Muscle layer of colon (tissue), 2 donors: ENCODE results near the gene CRYGN.

Experiments used
- H3K27ac ChIP-seq: one replicate; pipeline ENCODE4 v1.7.0; 2013; ENCODE audit warnings: low read depth, mild to moderate bottlenecking, low read length, moderate library complexity
- H3K27me3 ChIP-seq, 2 donors: one replicate each; pipeline ENCODE4 v1.7.0; 2013; ENCODE audit warnings: low read length in 2 of 2, mild to moderate bottlenecking in 2 of 2; ENCODE audit not compliant: insufficient read depth in 2 of 2, control insufficient read depth in 1 of 2
- H3K36me3 ChIP-seq: one replicate; pipeline ENCODE4 v1.7.0; 2013; ENCODE audit warnings: mild to moderate bottlenecking, low read length; ENCODE audit not compliant: insufficient read depth
- H3K4me1 ChIP-seq: one replicate; pipeline ENCODE4 v1.7.0; 2013; ENCODE audit warnings: mild to moderate bottlenecking, low read length; ENCODE audit not compliant: insufficient read depth
- H3K4me3 ChIP-seq, 2 donors: one replicate each; pipeline ENCODE4 v1.7.0; 2013; ENCODE audit warnings: low read length in 2 of 2, low read depth in 1 of 2, mild to moderate bottlenecking in 1 of 2, moderate library complexity in 1 of 2
- H3K9ac ChIP-seq: one replicate; pipeline ENCODE4 v1.7.0; 2013; ENCODE audit warnings: low read length
- H3K9me3 ChIP-seq: one replicate; pipeline ENCODE4 v1.7.0; 2013; ENCODE audit warnings: mild to moderate bottlenecking, low read length
- donor health status: abdominal sarcoma.
- donor health status: Adenocarcinoma of cecum.

CRYGN gene

DNA sequence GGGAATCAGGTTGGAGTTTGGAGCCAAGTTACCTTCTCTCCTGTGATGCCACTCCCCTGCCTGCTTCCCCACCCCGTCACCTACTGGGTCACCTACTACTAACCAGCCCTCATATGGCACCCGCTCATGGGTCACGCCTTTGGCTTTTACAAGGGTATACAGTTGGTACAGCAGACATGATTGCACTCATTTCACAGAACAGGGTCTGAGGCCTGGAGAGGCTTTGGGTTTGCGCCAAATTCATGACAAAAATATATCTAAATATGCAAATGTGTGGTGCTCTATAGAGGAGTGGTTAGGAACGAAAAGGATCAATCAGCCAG lies 10.7 kb downstream of the CRYGN start:
- Histone ChIP-seq H3K9ac (no peak overlapping the region), H3K27me3 (no peaks in the 10 kb centered on the region), H3K4me3 (no peak overlapping the region), H3K9me3 (no peaks in the 10 kb centered on the region), H3K36me3 (no peaks in the 10 kb centered on the region), H3K27ac (no peak overlapping the region), H3K4me1 (peaks cover 7% of the 10 kb centered on the region)

DNA sequence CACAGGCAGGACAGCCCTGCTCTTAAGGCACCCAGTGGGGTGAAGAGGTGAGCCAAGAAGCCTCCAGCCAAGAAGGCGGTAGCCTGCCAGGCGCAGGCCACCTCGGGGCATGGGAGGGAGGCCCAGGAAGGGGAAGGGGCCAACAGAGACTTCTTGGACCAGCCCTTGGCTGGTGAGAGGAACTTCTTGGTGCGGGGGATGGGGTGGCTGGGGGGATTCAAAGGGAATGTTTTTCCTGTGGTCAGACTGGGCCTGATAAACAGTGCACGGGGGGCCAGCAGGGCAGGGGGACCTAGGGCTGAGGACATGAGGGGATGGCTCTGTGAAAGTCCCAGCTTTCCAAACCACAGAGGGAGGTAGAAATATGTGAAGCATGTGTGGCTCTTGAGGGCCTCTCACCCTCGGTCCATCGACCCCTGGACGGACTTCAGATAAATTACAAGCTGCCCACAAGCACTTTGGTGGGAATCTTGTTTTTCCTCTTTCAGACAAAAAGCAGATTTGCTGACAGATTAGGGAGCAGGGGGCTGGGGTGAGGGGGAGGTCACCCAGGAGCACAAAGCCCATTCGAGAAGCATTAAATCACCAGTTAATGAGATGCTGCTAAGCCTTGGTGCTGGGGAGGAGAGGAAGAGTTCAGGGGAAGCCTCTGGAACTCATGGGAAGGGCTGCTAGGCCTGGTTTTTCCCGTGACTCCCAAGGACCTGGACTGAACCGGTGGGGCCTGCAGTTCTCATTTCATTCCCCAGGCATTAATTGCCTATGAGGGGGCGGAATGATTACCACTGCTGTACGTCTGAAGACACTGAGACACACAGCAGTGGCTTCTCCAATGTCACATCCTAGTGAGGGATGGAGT lies 11.3 kb downstream of the CRYGN start:
- Histone ChIP-seq H3K36me3 (no peaks in the 10 kb centered on the region), H3K4me1 (peaks cover 7% of the 10 kb centered on the region), H3K4me3 (no peak overlapping the region), H3K27ac (no peak overlapping the region), H3K9me3 (no peaks in the 10 kb centered on the region), H3K27me3 (no peaks in the 10 kb centered on the region), H3K9ac (no peak overlapping the region)

DNA sequence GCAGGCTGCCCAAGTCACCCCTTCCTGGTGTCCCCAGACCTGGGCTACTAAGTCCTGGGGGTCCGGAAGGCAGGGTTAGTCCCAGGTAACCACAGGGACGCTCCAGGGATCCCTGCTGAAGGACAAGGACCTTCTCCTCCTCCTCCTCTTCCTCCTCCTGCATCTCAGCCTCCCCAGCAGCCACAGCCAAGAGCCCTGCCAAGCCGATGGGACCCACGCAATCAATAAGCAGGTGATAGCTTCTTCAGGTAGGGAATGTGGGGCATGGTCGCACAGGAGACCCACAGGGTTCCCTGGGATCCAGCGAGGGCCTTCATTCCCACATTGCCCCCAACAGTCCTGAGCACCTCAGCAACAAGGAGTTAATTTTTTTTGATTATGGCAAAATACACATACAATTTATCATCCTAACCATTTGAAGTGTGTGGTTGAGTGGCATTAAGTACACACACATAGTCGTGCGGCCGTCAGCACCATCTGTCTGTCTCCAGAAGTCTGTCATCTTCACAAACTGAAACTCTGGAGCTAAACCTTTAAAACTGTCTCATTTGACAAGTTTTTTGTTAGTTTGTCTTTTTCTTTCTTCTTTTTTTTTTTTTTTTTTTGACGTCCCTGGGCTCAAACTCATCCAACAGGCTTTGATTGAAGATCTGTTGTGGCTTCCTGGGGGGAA lies 12.1 kb downstream of the CRYGN start:
- no peaks in the 10 kb centered on the region for H3K27me3 ChIP-seq
- no peak overlapping the region for H3K9ac ChIP-seq
- H3K4me1 ChIP-seq = peaks cover 7% of the 10 kb centered on the region
- no peaks in the 10 kb centered on the region for H3K9me3 ChIP-seq
- H3K4me3 ChIP-seq = no peak overlapping the region
- H3K27ac ChIP-seq = no peak overlapping the region
- H3K36me3 ChIP-seq = no peaks in the 10 kb centered on the region

DNA sequence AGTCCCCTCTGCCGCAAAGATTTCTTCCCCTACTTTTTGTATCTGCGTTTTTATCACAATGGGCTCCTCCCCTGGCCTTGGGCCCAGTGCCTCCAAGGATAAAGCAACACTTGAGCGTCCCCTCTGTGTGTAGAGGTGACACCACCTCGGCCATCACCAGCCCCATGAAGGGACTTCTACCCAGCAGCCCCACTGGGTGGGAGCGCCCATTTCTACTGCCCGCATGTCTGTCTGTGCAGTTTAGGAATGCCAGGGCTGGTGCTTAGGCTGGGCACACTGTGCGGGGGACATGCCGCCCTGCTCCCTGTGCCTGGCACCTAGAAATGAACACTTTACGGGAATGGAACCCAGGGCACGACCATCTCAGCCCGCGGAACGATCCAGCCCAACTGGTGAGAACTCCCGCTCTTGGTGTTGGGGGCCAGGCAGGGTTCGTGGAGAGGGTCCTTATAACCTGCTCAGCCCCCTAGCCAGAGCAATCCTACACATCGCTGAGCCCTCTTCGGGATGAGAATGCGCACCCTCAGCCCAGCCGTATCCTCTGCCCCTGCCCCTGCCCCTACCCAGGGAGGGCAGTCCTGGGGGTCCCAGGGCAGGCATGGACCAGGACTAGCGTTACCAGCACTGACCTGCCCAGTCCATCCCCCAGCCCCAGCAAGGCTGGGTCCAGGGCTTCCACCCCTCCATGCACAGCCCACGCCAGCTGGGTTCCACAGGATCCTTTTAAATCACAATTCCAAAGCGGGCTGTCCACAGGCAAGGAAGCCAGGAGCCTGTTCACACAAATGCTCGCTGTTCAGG lies 12.8 kb downstream of the CRYGN start:
- Histone ChIP-seq H3K4me1 (peaks cover 7% of the 10 kb centered on the region), H3K27me3 (no peaks in the 10 kb centered on the region), H3K27ac (no peak overlapping the region), H3K9me3 (no peaks in the 10 kb centered on the region), H3K4me3 (no peak overlapping the region), H3K9ac (no peak overlapping the region), H3K36me3 (no peaks in the 10 kb centered on the region)

DNA sequence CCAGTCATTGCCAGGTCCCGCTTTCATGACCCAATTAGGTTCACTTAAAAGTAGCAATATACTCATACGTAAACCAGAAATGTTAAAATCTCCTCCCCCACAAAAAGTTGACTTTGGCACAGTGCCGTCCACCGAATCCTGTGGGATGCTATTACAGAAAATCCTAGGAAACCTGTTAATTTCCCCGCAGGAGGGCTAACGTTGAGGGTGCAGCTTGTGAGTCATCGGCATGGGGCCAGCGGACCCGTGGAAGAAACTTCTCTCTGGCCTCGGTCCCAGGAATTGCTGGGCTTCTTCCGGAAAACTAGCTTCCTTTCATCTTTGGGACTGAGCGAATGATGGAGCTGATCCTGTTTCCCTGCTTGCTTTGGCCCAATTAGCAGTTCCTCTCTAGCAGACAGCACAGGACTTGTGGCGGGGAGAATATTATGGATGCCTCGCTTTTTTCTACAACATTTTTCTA lies 13.5 kb downstream of the CRYGN start:
- H3K27me3 ChIP-seq = no peaks in the 10 kb centered on the region
- no peak overlapping the region for H3K9ac ChIP-seq
- no peaks in the 10 kb centered on the region for H3K36me3 ChIP-seq
- peaks cover 7% of the 10 kb centered on the region for H3K4me1 ChIP-seq
- H3K27ac ChIP-seq = no peak overlapping the region
- H3K9me3 ChIP-seq = no peaks in the 10 kb centered on the region
- H3K4me3 ChIP-seq = no peak overlapping the region

DNA sequence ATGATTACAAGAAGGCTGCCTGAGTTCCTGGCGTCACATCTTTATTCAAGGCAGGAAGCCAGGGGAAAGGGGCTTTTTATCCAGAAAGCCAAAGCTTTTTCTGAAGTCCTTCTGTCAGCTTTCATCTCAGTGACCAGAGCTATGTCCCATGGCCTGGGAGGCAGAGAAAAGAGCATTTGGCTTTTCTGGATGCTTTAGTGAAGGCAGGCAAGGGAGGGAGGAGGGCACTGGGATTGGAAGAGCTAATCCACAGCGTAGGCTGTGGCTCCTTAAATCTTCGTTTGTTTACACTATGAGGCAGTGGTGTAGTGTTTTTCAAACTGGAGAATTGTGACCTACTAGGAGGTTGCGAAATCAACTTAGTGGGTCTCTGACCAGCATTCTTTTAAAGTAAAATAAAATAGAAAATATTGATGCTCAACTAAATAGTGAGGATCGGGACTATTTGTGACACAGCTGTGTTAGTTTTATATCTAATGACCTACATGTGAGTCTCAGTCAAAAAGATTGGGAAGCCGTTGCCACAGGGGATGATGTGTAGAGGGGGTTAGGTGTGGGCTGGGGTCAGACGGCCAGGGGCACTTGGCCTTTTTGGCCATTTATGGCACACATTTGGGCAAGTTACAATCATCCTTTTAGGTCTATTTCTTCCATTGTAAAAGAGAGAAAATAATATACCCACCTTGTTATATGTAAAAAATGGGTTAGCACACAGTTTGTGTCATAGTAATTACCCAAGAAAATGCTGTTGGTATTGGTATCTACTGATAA lies 14.1 kb downstream of the CRYGN start:
- H3K4me3 ChIP-seq = no peak overlapping the region
- H3K27me3 ChIP-seq = no peaks in the 10 kb centered on the region
- peaks cover 7% of the 10 kb centered on the region for H3K4me1 ChIP-seq
- no peaks in the 10 kb centered on the region for H3K36me3 ChIP-seq
- no peak overlapping the region for H3K9ac ChIP-seq
- no peak overlapping the region for H3K27ac ChIP-seq
- no peaks in the 10 kb centered on the region for H3K9me3 ChIP-seq

DNA sequence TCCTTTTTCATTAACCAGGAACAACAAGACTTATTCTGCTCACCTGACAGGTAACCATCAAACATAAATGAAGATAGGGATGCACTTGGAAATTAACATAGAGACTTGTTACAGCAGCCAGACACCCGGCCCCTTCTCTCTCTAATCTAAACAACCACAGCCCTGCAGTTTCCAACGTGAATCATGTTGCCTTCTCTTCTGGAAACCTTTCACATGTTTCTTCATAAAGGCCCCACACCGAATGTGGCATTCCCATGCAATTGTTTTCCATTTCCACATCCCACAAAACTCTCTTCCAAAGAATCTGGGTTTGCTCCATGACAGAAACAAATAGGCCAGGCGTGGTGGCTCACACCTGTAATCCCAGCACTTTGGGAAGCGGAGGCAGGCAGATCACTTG lies 15.1 kb downstream of the CRYGN start:
- Histone ChIP-seq H3K4me1 (peaks cover 7% of the 10 kb centered on the region), H3K9me3 (no peaks in the 10 kb centered on the region), H3K27me3 (no peaks in the 10 kb centered on the region), H3K36me3 (no peaks in the 10 kb centered on the region), H3K4me3 (no peak overlapping the region), H3K9ac (no peak overlapping the region), H3K27ac (no peak overlapping the region)

DNA sequence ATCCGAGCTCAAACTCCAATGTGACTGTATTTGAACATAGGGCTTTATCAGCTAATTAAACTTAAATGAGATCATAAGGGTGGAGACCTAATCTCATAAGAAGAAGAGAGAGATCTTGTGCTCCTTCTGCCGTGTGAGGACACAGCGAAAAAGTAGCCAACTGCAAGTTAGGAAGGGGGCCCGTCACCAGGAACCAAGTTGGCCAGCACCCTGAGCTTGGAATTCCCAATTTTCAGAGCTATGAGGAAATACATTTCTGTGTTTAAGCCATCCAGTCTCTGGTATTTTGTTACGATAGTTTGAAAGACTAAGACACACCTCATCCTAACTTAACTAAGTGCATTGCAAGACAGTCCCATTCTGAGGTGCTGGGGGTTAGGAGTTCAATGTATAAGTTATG lies 16.0 kb downstream of the CRYGN start:
- Histone ChIP-seq H3K36me3 (no peaks in the 10 kb centered on the region), H3K9me3 (no peaks in the 10 kb centered on the region), H3K27me3 (no peaks in the 10 kb centered on the region), H3K27ac (no peak overlapping the region), H3K9ac (no peak overlapping the region), H3K4me1 (no peaks in the 10 kb centered on the region), H3K4me3 (no peak overlapping the region)

DNA sequence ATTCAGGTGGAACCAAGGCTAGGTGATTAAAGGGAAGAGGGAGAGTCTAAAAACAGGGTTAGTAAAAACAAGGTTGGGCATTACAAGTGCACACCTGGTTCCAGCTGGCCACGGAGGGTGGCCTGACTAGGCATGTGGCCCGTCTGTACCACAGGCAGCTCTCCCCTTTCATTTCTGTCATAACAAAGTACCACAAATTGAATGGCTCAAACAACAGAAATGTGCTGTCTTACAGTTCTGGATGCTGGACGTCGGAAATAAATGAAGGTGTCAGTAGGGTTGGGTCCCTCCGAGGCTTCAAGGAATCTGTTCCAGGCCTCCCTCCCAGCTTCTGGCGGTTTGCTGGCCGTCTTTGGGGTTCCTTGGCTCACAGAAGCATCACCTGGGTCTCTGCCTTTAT lies 16.7 kb downstream of the CRYGN start:
- no peak overlapping the region for H3K4me3 ChIP-seq
- no peaks in the 10 kb centered on the region for H3K36me3 ChIP-seq
- H3K4me1 ChIP-seq = no peaks in the 10 kb centered on the region
- H3K27me3 ChIP-seq = no peaks in the 10 kb centered on the region
- H3K9ac ChIP-seq = no peak overlapping the region
- no peak overlapping the region for H3K27ac ChIP-seq
- H3K9me3 ChIP-seq = no peaks in the 10 kb centered on the region

DNA sequence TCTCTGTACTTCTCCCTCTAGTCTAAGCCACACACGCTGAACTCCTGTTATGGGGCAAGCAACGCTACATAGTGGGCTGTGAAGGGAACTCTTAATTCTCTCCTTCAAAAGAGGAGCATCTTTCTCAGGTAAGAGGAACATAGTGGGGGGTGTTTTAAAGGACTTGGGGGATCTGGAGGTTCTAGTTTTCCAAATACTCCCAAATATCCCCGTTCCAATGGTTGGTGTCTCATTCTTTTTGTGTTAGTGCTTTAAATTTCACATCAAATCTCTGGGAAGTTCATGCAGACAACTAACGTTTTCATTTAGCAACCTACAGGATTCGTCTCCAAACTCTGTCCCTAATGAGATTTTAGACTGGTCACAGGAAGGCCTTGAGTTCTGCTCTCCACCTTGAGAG lies 17.7 kb downstream of the CRYGN start:
- no peaks in the 10 kb centered on the region for H3K9me3 ChIP-seq
- no peak overlapping the region for H3K27ac ChIP-seq
- H3K27me3 ChIP-seq = no peaks in the 10 kb centered on the region
- H3K36me3 ChIP-seq = no peaks in the 10 kb centered on the region
- H3K4me1 ChIP-seq = no peaks in the 10 kb centered on the region
- no peak overlapping the region for H3K9ac ChIP-seq
- no peak overlapping the region for H3K4me3 ChIP-seq

DNA sequence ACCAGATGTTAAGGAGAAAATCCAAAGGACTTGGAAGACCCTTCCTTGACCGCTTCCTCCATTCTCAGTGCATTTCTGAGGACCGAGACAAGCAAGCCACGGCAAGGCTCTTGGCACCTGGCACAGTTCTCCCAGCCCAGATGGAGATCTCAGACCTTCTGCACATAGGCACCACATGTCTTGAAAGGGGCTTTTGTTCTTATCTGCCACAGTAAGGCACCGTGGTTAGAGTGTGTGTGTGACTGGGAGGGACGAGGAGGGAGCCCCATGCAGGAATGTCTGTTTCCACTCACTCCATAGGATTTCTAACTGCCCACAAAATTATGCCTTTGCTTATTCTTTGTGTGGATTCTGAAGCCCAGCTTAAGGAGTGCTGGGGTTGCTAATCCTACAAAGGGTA lies 19.8 kb downstream of the CRYGN start:
- no peak overlapping the region for H3K27ac ChIP-seq
- H3K36me3 ChIP-seq = no peaks in the 10 kb centered on the region
- no peaks in the 10 kb centered on the region for H3K4me1 ChIP-seq
- H3K27me3 ChIP-seq = no peaks in the 10 kb centered on the region
- H3K9me3 ChIP-seq = no peaks in the 10 kb centered on the region
- no peak overlapping the region for H3K9ac ChIP-seq
- H3K4me3 ChIP-seq = no peak overlapping the region
